Measurements from ENCODE around the gene CCN5.

DNA sequence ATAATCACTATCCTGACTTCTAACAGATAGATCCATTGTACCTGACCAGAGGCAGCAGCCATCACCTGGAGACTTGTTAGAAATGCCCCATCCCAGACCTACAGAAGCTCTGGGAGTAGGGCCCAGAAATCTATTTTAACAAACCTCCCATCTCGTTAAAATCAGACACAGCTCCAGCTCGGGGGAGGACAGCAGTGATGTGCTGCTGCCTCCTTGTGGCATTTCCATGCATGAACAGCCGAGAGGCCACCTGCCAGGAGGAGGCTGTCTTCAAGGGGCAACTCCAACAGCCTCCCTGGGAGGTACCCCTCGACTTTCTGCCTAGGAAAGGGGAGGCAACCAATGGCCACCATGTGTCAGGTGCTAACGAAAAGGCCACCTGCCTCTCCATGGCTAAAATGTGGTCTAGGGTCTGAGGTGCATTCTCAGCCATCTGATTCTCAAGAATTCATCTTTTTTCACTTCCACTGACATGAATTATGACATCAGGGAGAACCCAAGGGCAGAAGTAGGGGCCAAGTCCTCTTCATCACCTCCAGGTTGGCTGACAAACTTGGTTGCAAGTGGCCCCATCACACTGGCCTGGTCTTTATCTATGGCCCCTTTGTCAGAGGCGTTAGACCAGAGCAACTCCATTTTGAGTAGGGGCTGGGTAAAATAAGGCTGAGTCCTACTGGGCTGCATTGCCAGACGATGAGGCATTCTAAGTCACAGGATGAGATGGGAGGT is 18.3 kb downstream of the CCN5 start:
- TF ChIP-seq, protein P1, sequence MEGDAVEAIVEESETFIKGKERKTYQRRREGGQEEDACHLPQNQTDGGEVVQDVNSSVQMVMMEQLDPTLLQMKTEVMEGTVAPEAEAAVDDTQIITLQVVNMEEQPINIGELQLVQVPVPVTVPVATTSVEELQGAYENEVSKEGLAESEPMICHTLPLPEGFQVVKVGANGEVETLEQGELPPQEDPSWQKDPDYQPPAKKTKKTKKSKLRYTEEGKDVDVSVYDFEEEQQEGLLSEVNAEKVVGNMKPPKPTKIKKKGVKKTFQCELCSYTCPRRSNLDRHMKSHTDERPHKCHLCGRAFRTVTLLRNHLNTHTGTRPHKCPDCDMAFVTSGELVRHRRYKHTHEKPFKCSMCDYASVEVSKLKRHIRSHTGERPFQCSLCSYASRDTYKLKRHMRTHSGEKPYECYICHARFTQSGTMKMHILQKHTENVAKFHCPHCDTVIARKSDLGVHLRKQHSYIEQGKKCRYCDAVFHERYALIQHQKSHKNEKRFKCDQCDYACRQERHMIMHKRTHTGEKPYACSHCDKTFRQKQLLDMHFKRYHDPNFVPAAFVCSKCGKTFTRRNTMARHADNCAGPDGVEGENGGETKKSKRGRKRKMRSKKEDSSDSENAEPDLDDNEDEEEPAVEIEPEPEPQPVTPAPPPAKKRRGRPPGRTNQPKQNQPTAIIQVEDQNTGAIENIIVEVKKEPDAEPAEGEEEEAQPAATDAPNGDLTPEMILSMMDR (IDR thresholded peaks at IDR 0.05; ENCODE audit: low read length), result peak; percentile 95
- no peak for TF ChIP-seq EZH2 (IDR thresholded peaks at IDR 0.05; ENCODE audit: borderline replicate concordance, low read length)

All from OCI-LY1 (cell line).